T-helper 17 cell (primary cell): Measurements from ENCODE around the gene NKAIN4. TPM values are rescaled to one million over a fixed set of nuclear protein-coding genes. Genes with fewer than 3 reads are reported as not detected.

ENCODE experiments used
- ATAC-seq: fragments of 150-1000 bp; cut with Tn5 transposase; 2 replicates; pipeline ENCODE4 v1.10.0; 2021; ENCODE audit warnings: mild to moderate bottlenecking, moderate library complexity
- DNase-seq, 3 donors: peaks; one replicate each; pipeline versions ENCODE4 v3.0.0 to v3.0.0-alpha.2; 2020 to 2021
- H3K9me3 ChIP-seq: one replicate; pipeline ENCODE4 v1.7.0; 2013; ENCODE audit warnings: low read length, mild to moderate bottlenecking; ENCODE audit not compliant: control insufficient read depth, poor library complexity, severe bottlenecking
- H3K27ac Mint-ChIP-seq: one replicate; pipeline ENCODE4 v1.8.0; 2022; ENCODE audit warnings: mild to moderate bottlenecking, moderate library complexity, mixed read lengths
- H3K27me3 Mint-ChIP-seq: one replicate; pipeline ENCODE4 v1.8.0; 2022; ENCODE audit warnings: mixed read lengths
- H3K36me3 Mint-ChIP-seq: one replicate; pipeline ENCODE4 v1.8.0; 2022; ENCODE audit warnings: low read depth, mixed read lengths
- H3K4me1 Mint-ChIP-seq: one replicate; pipeline ENCODE4 v1.8.0; 2022; ENCODE audit warnings: mild to moderate bottlenecking, mixed read lengths
- H3K4me3 Mint-ChIP-seq: one replicate; pipeline ENCODE4 v1.8.0; 2022; ENCODE audit warnings: mild to moderate bottlenecking, moderate library complexity, mixed read lengths
- total RNA-seq, 4 donors: library from RNA in 2 of 4; stranded (reverse) in 2 of 4; gene quantifications; one replicate each; pipeline ENCODE4 v1.2.3 and lab custom pipeline; 2022 to 2026

The NKAIN4 gene
- total RNA-seq, 2 donors from 2014 or later = not detected

- H3K4me3 Mint-ChIP-seq = no peak overlapping the region
- DNase-seq = no peak
- H3K4me1 Mint-ChIP-seq = peaks cover 21% of the 10 kb centered on the region
Measured at GRCh38 chr20:63275825-63276224, 21.6 kb upstream of the NKAIN4 start.

GRCh38 chr20:63274381-63275228 is 20.3 kb upstream of the NKAIN4 start:
- H3K27ac Mint-ChIP-seq = no peak overlapping the region
- no peaks in the 10 kb centered on the region for H3K27me3 Mint-ChIP-seq
- DNase-seq (no peak), ATAC-seq (no peak)
- no peaks in the 10 kb centered on the region for H3K9me3 ChIP-seq
- H3K4me1 Mint-ChIP-seq = peaks cover 23% of the 10 kb centered on the region
- peak overlapping the region; percentile 61 for H3K4me3 Mint-ChIP-seq
- no peaks in the 10 kb centered on the region for H3K36me3 Mint-ChIP-seq

More at GRCh38 chr20:63275825-63276224, 21.6 kb upstream of the NKAIN4 start:
- Mint-ChIP-seq H3K27ac (no peak overlapping the region), H3K36me3 (no peaks in the 10 kb centered on the region), H3K27me3 (no peaks in the 10 kb centered on the region)
- ATAC-seq = no peak
- no peaks in the 10 kb centered on the region for H3K9me3 ChIP-seq

- DNase-seq (no peak), ATAC-seq (no peak)
- H3K27me3 Mint-ChIP-seq = no peaks in the 10 kb centered on the region
- peaks cover 23% of the 10 kb centered on the region for H3K4me1 Mint-ChIP-seq
- peak overlapping the region; percentile 94 for H3K4me3 Mint-ChIP-seq
- H3K36me3 Mint-ChIP-seq = no peaks in the 10 kb centered on the region
- no peaks in the 10 kb centered on the region for H3K9me3 ChIP-seq
- H3K27ac Mint-ChIP-seq = peak overlapping the region; percentile 62
Measured at GRCh38 chr20:63273635-63274380, 19.5 kb upstream of the NKAIN4 start.

GRCh38 chr20:63273059-63273579 is 18.9 kb upstream of the NKAIN4 start:
- Mint-ChIP-seq H3K27me3 (no peaks in the 10 kb centered on the region), H3K4me1 (peaks cover 23% of the 10 kb centered on the region), H3K4me3 (peak overlapping the region; percentile 94), H3K36me3 (no peaks in the 10 kb centered on the region), H3K27ac (peak overlapping the region; percentile 62)
- H3K9me3 ChIP-seq = no peaks in the 10 kb centered on the region
- ATAC-seq (no peak), DNase-seq (no peak)

GRCh38 chr20:63272105-63273058 is 18.1 kb upstream of the NKAIN4 start, which contains the start of gene ARFGAP1:
TSS of gene ARFGAP1 (plus strand) at chr20:63272813. CDS start at chr20:63275581, 2,768 bp downstream.
- Mint-ChIP-seq H3K4me3 (peak within 1 kb of the TSS; percentile 94), H3K27me3 (no peaks in the 10 kb centered on the region), H3K27ac (peak within 1 kb of the TSS; percentile 62), H3K4me1 (peaks cover 23% of the 10 kb centered on the region), H3K36me3 (no peaks in the 10 kb centered on the region)
- DNase-seq (peak; percentile 79 to 84 (median 79)), ATAC-seq (peak; percentile 96)
- no peaks in the 10 kb centered on the region for H3K9me3 ChIP-seq

GRCh38 chr20:63270606-63271325 is 16.5 kb upstream of the NKAIN4 start:
- H3K27me3 Mint-ChIP-seq = no peaks in the 10 kb centered on the region

GRCh38 chr20:63269724-63270123 is 15.5 kb upstream of the NKAIN4 start:
- Mint-ChIP-seq H3K4me3 (no peak overlapping the region), H3K27me3 (peaks cover under 1% of the 10 kb centered on the region), H3K36me3 (no peaks in the 10 kb centered on the region), H3K27ac (no peak overlapping the region), H3K4me1 (peaks cover 19% of the 10 kb centered on the region)
- DNase-seq = no peak
- no peak for ATAC-seq
- H3K9me3 ChIP-seq = no peaks in the 10 kb centered on the region

More at GRCh38 chr20:63270606-63271325, 16.5 kb upstream of the NKAIN4 start:
- Mint-ChIP-seq H3K36me3 (no peaks in the 10 kb centered on the region), H3K4me1 (peaks cover 21% of the 10 kb centered on the region), H3K4me3 (peak overlapping the region; percentile 45), H3K27ac (no peak overlapping the region)
- ATAC-seq (no peak), DNase-seq (no peak)
- H3K9me3 ChIP-seq = no peaks in the 10 kb centered on the region

GRCh38 chr20:63268671-63269439 is 14.6 kb upstream of the NKAIN4 start:
- Mint-ChIP-seq H3K36me3 (no peaks in the 10 kb centered on the region), H3K4me1 (peaks cover 13% of the 10 kb centered on the region), H3K27me3 (peaks cover 9% of the 10 kb centered on the region), H3K4me3 (no peak overlapping the region), H3K27ac (no peak overlapping the region)
- no peaks in the 10 kb centered on the region for H3K9me3 ChIP-seq
- DNase-seq = no peak
- ATAC-seq = no peak

- Mint-ChIP-seq H3K36me3 (no peaks in the 10 kb centered on the region), H3K4me3 (no peak overlapping the region), H3K27ac (no peak overlapping the region), H3K27me3 (peaks cover 12% of the 10 kb centered on the region), H3K4me1 (peaks cover 8% of the 10 kb centered on the region)
- no peak for DNase-seq
- ATAC-seq = no peak
- H3K9me3 ChIP-seq = no peaks in the 10 kb centered on the region
Measured at GRCh38 chr20:63268256-63268655, 14.0 kb upstream of the NKAIN4 start.

- Mint-ChIP-seq H3K27ac (no peak overlapping the region), H3K36me3 (no peaks in the 10 kb centered on the region), H3K27me3 (peaks cover 18% of the 10 kb centered on the region), H3K4me1 (peaks cover 8% of the 10 kb centered on the region), H3K4me3 (no peak overlapping the region)
- no peak for ATAC-seq
- H3K9me3 ChIP-seq = no peaks in the 10 kb centered on the region
- DNase-seq = no peak
Measured at GRCh38 chr20:63267691-63268090, 13.4 kb upstream of the NKAIN4 start.

- H3K9me3 ChIP-seq = no peaks in the 10 kb centered on the region
- Mint-ChIP-seq H3K27ac (no peak overlapping the region), H3K27me3 (peaks cover 31% of the 10 kb centered on the region), H3K4me1 (peaks cover 5% of the 10 kb centered on the region), H3K36me3 (no peaks in the 10 kb centered on the region), H3K4me3 (no peak overlapping the region)
- no peak for DNase-seq
- ATAC-seq = no peak
Measured at GRCh38 chr20:63265891-63266515, 11.7 kb upstream of the NKAIN4 start.
